Mucosa of stomach (tissue), 1 donor: ENCODE data around the gene STAG1.
"Not testable (repeated sequence)": the region's sequence is repeated elsewhere in the genome, so short reads cannot be mapped to it uniquely, and the experiment has no call there.

ENCODE experiments used
- H3K27me3 ChIP-seq: one replicate; pipeline ENCODE4 v1.7.0; 2013; ENCODE audit warnings: mild to moderate bottlenecking, low read length; ENCODE audit not compliant: control insufficient read depth, insufficient read depth
- H3K36me3 ChIP-seq: one replicate; pipeline ENCODE4 v1.7.0; 2013; ENCODE audit warnings: low read length; ENCODE audit not compliant: control insufficient read depth, insufficient read depth
- H3K4me1 ChIP-seq: one replicate; pipeline ENCODE4 v1.7.0; 2013; ENCODE audit warnings: mild to moderate bottlenecking, low read length; ENCODE audit not compliant: control insufficient read depth, insufficient read depth
- H3K4me3 ChIP-seq: one replicate; pipeline ENCODE4 v1.7.0; 2013; ENCODE audit warnings: low read length
- H3K9ac ChIP-seq: one replicate; pipeline ENCODE4 v1.7.0; 2013; ENCODE audit warnings: mild to moderate bottlenecking, low read length, moderate library complexity
- H3K9me3 ChIP-seq: one replicate; pipeline ENCODE4 v1.7.0; 2013; ENCODE audit warnings: mild to moderate bottlenecking, low read length, moderate library complexity; ENCODE audit not compliant: control insufficient read depth
- donor health status: Pancreatic carcinoma.

Gene STAG1

GRCh38 chr3:136631424-136631823 lies 120.8 kb downstream of the STAG1 start:
- Histone ChIP-seq H3K9me3 (no peaks in the 10 kb centered on the region), H3K4me1 (peaks cover 13% of the 10 kb centered on the region), H3K9ac (no peak overlapping the region), H3K36me3 (no peaks in the 10 kb centered on the region), H3K4me3 (no peak overlapping the region), H3K27me3 (no peaks in the 10 kb centered on the region)

GRCh38 chr3:136630915-136631314 lies 121.3 kb downstream of the STAG1 start:
- no peak overlapping the region for H3K4me3 ChIP-seq
- no peaks in the 10 kb centered on the region for H3K9me3 ChIP-seq
- H3K4me1 ChIP-seq, result peaks cover 18% of the 10 kb centered on the region
- no peaks in the 10 kb centered on the region for H3K27me3 ChIP-seq
- H3K9ac ChIP-seq, result no peak overlapping the region
- no peaks in the 10 kb centered on the region for H3K36me3 ChIP-seq

- no peaks in the 10 kb centered on the region for H3K27me3 ChIP-seq
- no peak overlapping the region for H3K4me3 ChIP-seq
- H3K9me3 ChIP-seq, result no peaks in the 10 kb centered on the region
- H3K36me3 ChIP-seq, result no peaks in the 10 kb centered on the region
- H3K9ac ChIP-seq, result no peak overlapping the region
- H3K4me1 ChIP-seq, result peaks cover 24% of the 10 kb centered on the region
Observed at GRCh38 chr3:136626493-136626892, 125.7 kb downstream of the STAG1 start.

GRCh38 chr3:136624894-136625815 lies 127.0 kb downstream of the STAG1 start:
- Histone ChIP-seq H3K9ac (no peak overlapping the region), H3K27me3 (no peaks in the 10 kb centered on the region), H3K4me1 (peaks cover 24% of the 10 kb centered on the region), H3K9me3 (no peaks in the 10 kb centered on the region), H3K4me3 (no peak overlapping the region), H3K36me3 (no peaks in the 10 kb centered on the region)

GRCh38 chr3:136624371-136624770 lies 127.8 kb downstream of the STAG1 start:
- no peak overlapping the region for H3K9ac ChIP-seq
- no peaks in the 10 kb centered on the region for H3K36me3 ChIP-seq
- no peaks in the 10 kb centered on the region for H3K9me3 ChIP-seq
- peaks cover 24% of the 10 kb centered on the region for H3K4me1 ChIP-seq
- H3K4me3 ChIP-seq, result no peak overlapping the region
- H3K27me3 ChIP-seq, result no peaks in the 10 kb centered on the region

- no peak overlapping the region for H3K9ac ChIP-seq
- no peaks in the 10 kb centered on the region for H3K36me3 ChIP-seq
- no peaks in the 10 kb centered on the region for H3K27me3 ChIP-seq
- H3K4me1 ChIP-seq, result peaks cover 20% of the 10 kb centered on the region
- no peak overlapping the region for H3K4me3 ChIP-seq
- no peaks in the 10 kb centered on the region for H3K9me3 ChIP-seq
Observed at GRCh38 chr3:136621628-136622027, 130.6 kb downstream of the STAG1 start.

- H3K36me3 ChIP-seq, result no peaks in the 10 kb centered on the region
Observed at GRCh38 chr3:136620436-136620835, 131.7 kb downstream of the STAG1 start.

GRCh38 chr3:136617969-136618525 lies 134.1 kb downstream of the STAG1 start:
- not testable (repeated sequence) for H3K4me3 ChIP-seq, H3K4me1 ChIP-seq, H3K9me3 ChIP-seq, H3K36me3 ChIP-seq, H3K27me3 ChIP-seq, H3K9ac ChIP-seq

More at GRCh38 chr3:136620436-136620835, 131.7 kb downstream of the STAG1 start:
- no peaks in the 10 kb centered on the region for H3K27me3 ChIP-seq
- peaks cover 9% of the 10 kb centered on the region for H3K4me1 ChIP-seq
- H3K4me3 ChIP-seq, result no peak overlapping the region
- H3K9ac ChIP-seq, result no peak overlapping the region
- H3K9me3 ChIP-seq, result no peaks in the 10 kb centered on the region

GRCh38 chr3:136617198-136617597 lies 135.0 kb downstream of the STAG1 start:
- no peaks in the 10 kb centered on the region for H3K4me1 ChIP-seq
- H3K27me3 ChIP-seq, result no peaks in the 10 kb centered on the region
- H3K4me3 ChIP-seq, result no peak overlapping the region
- no peak overlapping the region for H3K9ac ChIP-seq
- no peaks in the 10 kb centered on the region for H3K9me3 ChIP-seq
- H3K36me3 ChIP-seq, result no peaks in the 10 kb centered on the region

GRCh38 chr3:136612512-136612911 lies 139.7 kb downstream of the STAG1 start:
- H3K36me3 ChIP-seq, result no peaks in the 10 kb centered on the region
- no peaks in the 10 kb centered on the region for H3K27me3 ChIP-seq
- H3K9me3 ChIP-seq, result no peaks in the 10 kb centered on the region
- no peaks in the 10 kb centered on the region for H3K4me1 ChIP-seq
- no peak overlapping the region for H3K4me3 ChIP-seq
- no peak overlapping the region for H3K9ac ChIP-seq

- H3K9me3 ChIP-seq, result no peaks in the 10 kb centered on the region
- H3K9ac ChIP-seq, result no peak overlapping the region
Observed at GRCh38 chr3:136606990-136607389, 145.2 kb downstream of the STAG1 start.

GRCh38 chr3:136606216-136606615 lies 146.0 kb downstream of the STAG1 start:
- H3K9me3 ChIP-seq, H3K9ac ChIP-seq, H3K27me3 ChIP-seq, H3K4me1 ChIP-seq, H3K4me3 ChIP-seq, H3K36me3 ChIP-seq: not testable (repeated sequence)

More at GRCh38 chr3:136606990-136607389, 145.2 kb downstream of the STAG1 start:
- Histone ChIP-seq H3K4me1 (peaks cover 5% of the 10 kb centered on the region), H3K36me3 (no peaks in the 10 kb centered on the region), H3K27me3 (no peaks in the 10 kb centered on the region), H3K4me3 (no peak overlapping the region)
